Measurements from ENCODE around the gene SNPH. TPM values are rescaled to one million over a fixed set of nuclear protein-coding genes. Genes with fewer than 3 reads are reported as not detected.

The SNPH gene
- total RNA-seq, 1 experiment from 2014 or later, result 2.2 TPM

DNA sequence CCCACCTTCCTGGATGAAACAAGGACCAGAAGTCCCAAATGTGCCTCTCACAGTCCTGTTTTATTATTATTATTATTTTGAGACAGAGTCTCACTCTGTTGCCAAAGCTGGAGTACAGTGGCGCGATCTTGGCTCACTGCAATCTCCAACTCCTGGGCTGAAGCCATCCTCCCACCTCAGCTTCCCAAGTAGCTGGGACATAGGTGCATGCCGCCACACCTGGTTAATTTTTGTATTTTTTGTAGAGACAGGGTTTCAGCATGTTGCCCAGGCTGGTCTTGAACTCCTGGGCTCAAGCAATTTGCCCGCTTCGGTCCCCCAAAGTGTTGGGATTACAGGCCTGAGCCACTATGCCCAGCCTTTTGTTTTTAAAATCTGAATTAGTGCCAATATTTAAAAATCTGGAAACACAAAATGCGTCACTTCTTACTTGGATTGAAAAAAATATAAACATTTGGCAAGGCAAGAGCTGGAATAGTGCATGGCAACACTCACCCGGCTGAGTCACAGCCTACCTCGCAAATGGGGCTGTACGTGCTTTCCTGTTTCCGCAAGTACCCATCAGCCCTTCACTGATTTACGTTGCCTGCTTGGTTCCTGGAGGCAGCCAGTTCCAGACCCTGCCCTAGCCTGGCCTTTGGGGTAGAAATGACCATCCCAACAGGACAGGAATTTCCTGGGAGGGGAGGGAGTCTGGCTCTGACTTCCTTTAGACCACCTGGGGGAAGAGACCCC is 56.6 kb downstream of the SNPH start:
- H3K27ac Mint-ChIP-seq (ENCODE audit: low read depth, unreplicated experiment), result peak overlapping the region; percentile 96
- DNase-seq (ENCODE audit: unreplicated experiment), result peak; percentile 92
- peak overlapping the region; percentile 8 for H3K4me3 Mint-ChIP-seq (ENCODE audit: unreplicated experiment)
- intact Hi-C loops (cut with micrococcal nuclease), result no loop called here
- peaks cover 12% of the 10 kb centered on the region for H3K4me1 Mint-ChIP-seq (ENCODE audit: insufficient read depth, unreplicated experiment)
- H3K9me3 Mint-ChIP-seq (ENCODE audit: unreplicated experiment), result no peaks in the 10 kb centered on the region
- ChIA-PET POLR2A (interaction anchor here (0.5 to 10.7 kb wide), 16 partner anchors 8 to 1238 kb away, joined by 3 to 184 read pairs (median 4); partner anchors contain the start of genes FKBP1A and NSFL1C), CTCF (interaction anchor here (0.8 to 4.2 kb wide), 10 partner anchors 10 to 366 kb away, joined by 3 to 40 read pairs (median 7); partner anchors contain the start of gene NSFL1C)
- TF ChIP-seq, protein P1, sequence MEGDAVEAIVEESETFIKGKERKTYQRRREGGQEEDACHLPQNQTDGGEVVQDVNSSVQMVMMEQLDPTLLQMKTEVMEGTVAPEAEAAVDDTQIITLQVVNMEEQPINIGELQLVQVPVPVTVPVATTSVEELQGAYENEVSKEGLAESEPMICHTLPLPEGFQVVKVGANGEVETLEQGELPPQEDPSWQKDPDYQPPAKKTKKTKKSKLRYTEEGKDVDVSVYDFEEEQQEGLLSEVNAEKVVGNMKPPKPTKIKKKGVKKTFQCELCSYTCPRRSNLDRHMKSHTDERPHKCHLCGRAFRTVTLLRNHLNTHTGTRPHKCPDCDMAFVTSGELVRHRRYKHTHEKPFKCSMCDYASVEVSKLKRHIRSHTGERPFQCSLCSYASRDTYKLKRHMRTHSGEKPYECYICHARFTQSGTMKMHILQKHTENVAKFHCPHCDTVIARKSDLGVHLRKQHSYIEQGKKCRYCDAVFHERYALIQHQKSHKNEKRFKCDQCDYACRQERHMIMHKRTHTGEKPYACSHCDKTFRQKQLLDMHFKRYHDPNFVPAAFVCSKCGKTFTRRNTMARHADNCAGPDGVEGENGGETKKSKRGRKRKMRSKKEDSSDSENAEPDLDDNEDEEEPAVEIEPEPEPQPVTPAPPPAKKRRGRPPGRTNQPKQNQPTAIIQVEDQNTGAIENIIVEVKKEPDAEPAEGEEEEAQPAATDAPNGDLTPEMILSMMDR (IDR thresholded peaks at IDR 0.05; ENCODE audit: unreplicated experiment), result no peak
- H3K27me3 Mint-ChIP-seq (ENCODE audit: insufficient read depth, unreplicated experiment), result no peaks in the 10 kb centered on the region
- BruUV-seq (replicated peaks), result no TSS peak
- no peaks in the 10 kb centered on the region for H3K36me3 Mint-ChIP-seq (ENCODE audit: insufficient read depth, unreplicated experiment)

DNA sequence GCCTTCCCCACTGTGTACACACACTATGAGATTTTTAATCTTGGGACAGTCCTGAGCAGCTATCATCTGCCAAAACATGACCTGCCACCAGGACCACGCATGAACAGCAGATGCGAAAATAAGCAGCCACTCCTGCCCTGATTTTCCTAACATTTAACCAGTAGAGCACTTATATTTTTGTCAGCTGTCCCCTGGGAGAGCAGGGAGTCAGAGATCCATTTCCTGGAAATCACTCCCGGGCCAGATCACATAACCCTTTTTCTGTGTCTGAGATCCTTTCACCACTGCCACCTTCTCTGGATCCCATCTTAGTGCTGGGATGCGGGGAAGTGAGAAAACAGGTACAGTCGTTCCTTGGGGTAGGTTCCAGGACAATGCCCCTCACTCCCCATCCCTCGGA is 57.2 kb downstream of the SNPH start:
- no peaks in the 10 kb centered on the region for H3K27me3 Mint-ChIP-seq (ENCODE audit: insufficient read depth, unreplicated experiment)
- peak overlapping the region; percentile 8 for H3K4me3 Mint-ChIP-seq (ENCODE audit: unreplicated experiment)
- H3K27ac Mint-ChIP-seq (ENCODE audit: low read depth, unreplicated experiment), result peak overlapping the region; percentile 96
- DNase-seq (ENCODE audit: unreplicated experiment), result no peak
- peaks cover 12% of the 10 kb centered on the region for H3K4me1 Mint-ChIP-seq (ENCODE audit: insufficient read depth, unreplicated experiment)
- no peaks in the 10 kb centered on the region for H3K9me3 Mint-ChIP-seq (ENCODE audit: unreplicated experiment)
- BruUV-seq (replicated peaks), result no TSS peak
- no peaks in the 10 kb centered on the region for H3K36me3 Mint-ChIP-seq (ENCODE audit: insufficient read depth, unreplicated experiment)
- ChIA-PET CTCF (interaction anchor here (1.0 to 4.2 kb wide), 5 partner anchors 10 to 180 kb away, joined by 3 to 40 read pairs (median 14); partner anchors contain the start of gene NSFL1C), POLR2A (interaction anchor here (0.7 to 10.7 kb wide), 13 partner anchors 10 to 180 kb away, joined by 3 to 184 read pairs (median 5); partner anchors contain the start of genes FKBP1A and NSFL1C)
- TF ChIP-seq, protein P1 (IDR thresholded peaks at IDR 0.05; ENCODE audit: unreplicated experiment), result no peak
- intact Hi-C loops (cut with micrococcal nuclease), result no loop called here

DNA sequence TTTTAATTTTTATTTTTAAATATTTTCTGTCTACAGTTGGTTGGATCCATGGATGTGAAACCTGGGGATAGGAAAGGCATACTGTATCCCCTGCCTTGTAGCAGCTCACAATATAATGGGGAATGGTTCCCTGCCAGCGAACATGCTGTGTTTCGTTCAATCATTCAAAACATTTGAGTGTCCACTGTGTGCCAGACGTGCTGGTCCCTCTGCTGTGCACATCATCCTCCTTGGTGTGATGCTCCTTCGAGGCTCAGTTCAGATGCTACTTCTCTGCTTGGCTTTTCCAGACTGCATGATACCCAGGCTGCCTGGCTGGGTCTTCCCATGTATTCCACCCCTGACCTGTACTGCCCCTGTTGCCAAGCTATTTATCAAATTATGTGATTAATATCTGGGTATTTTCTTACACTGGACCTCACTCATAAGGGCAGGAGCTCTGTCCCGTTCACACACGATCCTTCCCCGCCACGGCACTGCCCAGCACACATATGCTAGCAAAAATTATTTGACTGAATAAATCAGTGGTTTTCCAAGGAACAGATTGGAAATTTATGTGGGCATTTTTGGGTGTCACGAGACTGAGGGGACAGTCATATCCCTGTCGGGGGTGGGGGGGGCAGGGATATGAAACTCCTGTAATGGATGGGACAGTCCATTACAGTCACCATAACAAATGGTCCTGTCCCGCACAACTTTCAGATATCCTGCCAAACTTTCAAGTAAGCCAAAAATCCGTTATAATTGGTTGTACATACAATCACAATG is 57.9 kb downstream of the SNPH start:
- H3K27ac Mint-ChIP-seq (ENCODE audit: low read depth, unreplicated experiment), result no peak overlapping the region
- intact Hi-C loops (cut with micrococcal nuclease), result loop anchor here (2.0 kb wide), 1 partner anchor 69 kb away; the partner anchor contains the start of gene FKBP1A
- TF ChIP-seq, protein P1 (IDR thresholded peaks at IDR 0.05; ENCODE audit: unreplicated experiment), result no peak
- H3K4me1 Mint-ChIP-seq (ENCODE audit: insufficient read depth, unreplicated experiment), result peaks cover 12% of the 10 kb centered on the region
- ChIA-PET CTCF (interaction anchor here (0.9 to 4.2 kb wide), 5 partner anchors 11 to 180 kb away, joined by 3 to 40 read pairs (median 8); partner anchors contain the start of gene NSFL1C), POLR2A (interaction anchor here (0.6 to 10.7 kb wide), 11 partner anchors 9 to 1914 kb away, joined by 3 to 184 read pairs (median 12); partner anchors contain the start of genes FKBP1A and NSFL1C)
- DNase-seq (ENCODE audit: unreplicated experiment), result no peak
- no peaks in the 10 kb centered on the region for H3K9me3 Mint-ChIP-seq (ENCODE audit: unreplicated experiment)
- no TSS peak for BruUV-seq (replicated peaks)
- no peak overlapping the region for H3K4me3 Mint-ChIP-seq (ENCODE audit: unreplicated experiment)
- no peaks in the 10 kb centered on the region for H3K36me3 Mint-ChIP-seq (ENCODE audit: insufficient read depth, unreplicated experiment)
- no peaks in the 10 kb centered on the region for H3K27me3 Mint-ChIP-seq (ENCODE audit: insufficient read depth, unreplicated experiment)

Data from MCF 10A (cell line).